A673 (cell line): ENCODE results near the gene TOMM22. TPM values are rescaled to one million over a fixed set of nuclear protein-coding genes. Genes with fewer than 3 reads are reported as not detected.

Source experiments
- BruUV-seq: library from RNA; stranded (reverse); fragments of 400-500 nt; replicated peaks from 2 replicates; lab custom pipeline; 2021; lab: Mats Ljungman, UMichigan
- CTCF ChIA-PET: fragments of 300-600 bp; sonication (Branson Sonifier 250); formaldehyde crosslinking; loops from one replicate; lab custom pipeline; 2022; ENCODE audit warnings: antibody characterized with exemption; lab: Charles Lee
- POLR2A ChIA-PET: fragments of 300-600 bp; sonication (Branson Sonifier 250); formaldehyde crosslinking; loops from one replicate; lab custom pipeline; 2022; ENCODE audit warnings: antibody characterized with exemption; ENCODE audit not compliant: low non-redundant PET; lab: Charles Lee
- DNase-seq: peaks from one replicate; pipeline ENCODE4 v3.0.0-alpha.2; 2015; ENCODE audit warnings: low spot score
- H3K27ac ChIP-seq: fragments of 200-600 bp; sonication (generic); 2 replicates; pipeline ENCODE4 v1.5.1; 2016; ENCODE audit warnings: mixed run types, low read depth, mild to moderate bottlenecking, mixed read lengths, antibody characterized with exemption, low read length; ENCODE audit not compliant: poor library complexity, severe bottlenecking
- H3K27me3 ChIP-seq: fragments of 200-600 bp; sonication (generic); replicated peaks from 2 replicates; pipeline ENCODE4 v1.6.1; 2017; ENCODE audit warnings: mixed run types, low read depth, mild to moderate bottlenecking, mixed read lengths, antibody characterized with exemption, low read length; ENCODE audit not compliant: insufficient read depth, poor library complexity
- H3K36me3 ChIP-seq: fragments of 200-600 bp; sonication (generic); 2 replicates; pipeline ENCODE4 v1.6.1; 2016; ENCODE audit warnings: mixed run types, mild to moderate bottlenecking, mixed read lengths, antibody characterized with exemption, low read length; ENCODE audit not compliant: insufficient read depth, poor library complexity, severe bottlenecking
- H3K4me1 ChIP-seq: fragments of 200-600 bp; sonication (generic); 2 replicates; pipeline ENCODE4 v1.6.1; 2017; ENCODE audit warnings: mixed run types, mild to moderate bottlenecking, mixed read lengths, antibody characterized with exemption, low read length; ENCODE audit not compliant: insufficient read depth, poor library complexity, severe bottlenecking
- H3K4me3 ChIP-seq: fragments of 200-600 bp; sonication (generic); 2 replicates; pipeline ENCODE4 v1.5.1; 2016; ENCODE audit warnings: low read depth, mixed run types, mild to moderate bottlenecking, mixed read lengths, low read length; ENCODE audit not compliant: poor library complexity, severe bottlenecking
- H3K9me3 ChIP-seq: fragments of 200-600 bp; sonication (generic); 2 replicates; pipeline ENCODE4 v1.6.1; 2016; ENCODE audit warnings: mixed run types, low read depth, mild to moderate bottlenecking, mixed read lengths, antibody characterized with exemption, low read length; ENCODE audit not compliant: poor library complexity, severe bottlenecking
- CTCF ChIP-seq: fragments of 300-800, 200-600 bp; sonication (generic); conservative IDR thresholded peaks from 2 replicates; pipeline ENCODE4 v1.5.1; 2017; ENCODE audit warnings: low read depth, mild to moderate bottlenecking, antibody characterized with exemption, low read length, moderate library complexity, mixed read lengths
- EZH2 ChIP-seq: fragments of 200-600 bp; sonication (generic); IDR thresholded peaks from 2 replicates; pipeline ENCODE4 v1.6.1; 2017; ENCODE audit warnings: borderline replicate concordance, low read depth, mild to moderate bottlenecking, mixed read lengths, antibody characterized with exemption, low read length; ENCODE audit not compliant: poor library complexity, severe bottlenecking
- intact Hi-C: fragments of 100-400 bp; cut with micrococcal nuclease; formaldehyde crosslinking; loops from one replicate; pipeline ENCODE4 v1.10.0; 2022; ENCODE audit not compliant: unreplicated experiment
- total RNA-seq: library from RNA; stranded (reverse); gene quantifications from 2 replicates; pipeline ENCODE4 v1.2.3, GENCODE V29; 2021

The TOMM22 gene
- total RNA-seq, 1 experiment from 2014 or later: 152 TPM

GRCh38 chr22:38718414-38718813, 36.7 kb downstream of the TOMM22 start:
- no peaks in the 10 kb centered on the region for H3K9me3 ChIP-seq
- no TSS peak for BruUV-seq
- H3K4me3 ChIP-seq: no peak overlapping the region
- POLR2A ChIA-PET: interaction anchor here (0.6 kb wide), 1 partner anchor 15 kb away, joined by 7 read pairs; no protein-coding TSS in a partner anchor
- TF ChIP-seq EZH2: no peak
- TF ChIP-seq CTCF: peak; percentile 50
- peak overlapping the region; percentile 22 for H3K27ac ChIP-seq
- H3K27me3 ChIP-seq: no peaks in the 10 kb centered on the region
- DNase-seq: peak; percentile 83
- intact Hi-C loops: no loop called here
- peaks cover 35% of the 10 kb centered on the region for H3K4me1 ChIP-seq
- peaks cover 58% of the 10 kb centered on the region for H3K36me3 ChIP-seq
- CTCF ChIA-PET: no interaction called here

GRCh38 chr22:38719196-38719595, 37.4 kb downstream of the TOMM22 start:
- ChIA-PET POLR2A (interaction anchor here (0.6 kb wide), 1 partner anchor 16 kb away, joined by 7 read pairs; no protein-coding TSS in a partner anchor), CTCF (no interaction called here)
- H3K9me3 ChIP-seq: no peaks in the 10 kb centered on the region
- H3K36me3 ChIP-seq: peaks cover 66% of the 10 kb centered on the region
- no peak overlapping the region for H3K27ac ChIP-seq
- intact Hi-C loops: no loop called here
- no TSS peak for BruUV-seq
- no peak for DNase-seq
- no peaks in the 10 kb centered on the region for H3K27me3 ChIP-seq
- H3K4me3 ChIP-seq: no peak overlapping the region
- no peak for TF ChIP-seq EZH2
- no peak for TF ChIP-seq CTCF
- peaks cover 29% of the 10 kb centered on the region for H3K4me1 ChIP-seq

- Histone ChIP-seq H3K4me3 (no peak overlapping the region), H3K36me3 (peaks cover 77% of the 10 kb centered on the region), H3K27ac (no peak overlapping the region), H3K9me3 (no peaks in the 10 kb centered on the region), H3K4me1 (peaks cover 18% of the 10 kb centered on the region), H3K27me3 (no peaks in the 10 kb centered on the region)
- TF ChIP-seq EZH2 (no peak), CTCF (no peak)
- CTCF ChIA-PET: no interaction called here
- POLR2A ChIA-PET: no interaction called here
- BruUV-seq: no TSS peak
- no peak for DNase-seq
- intact Hi-C loops: no loop called here
Measured at GRCh38 chr22:38720350-38720749, 38.6 kb downstream of the TOMM22 start.
